Progenitor cell of endocrine pancreas (in vitro differentiated cells): ENCODE results near the gene CPLANE2. TPM values are rescaled to one million over a fixed set of nuclear protein-coding genes. Genes with fewer than 3 reads are reported as not detected.

Experiments
- DNase-seq: peaks from one replicate; pipeline ENCODE4 v3.0.0; 2021; ENCODE audit warnings: low spot score; ENCODE audit not compliant: unreplicated experiment
- H3K27ac Mint-ChIP-seq: 2 replicates; pipeline ENCODE4 v1.8.0; 2021; ENCODE audit warnings: mild to moderate bottlenecking, moderate library complexity, mixed read lengths
- H3K27me3 Mint-ChIP-seq: 2 replicates; pipeline ENCODE4 v1.8.0; 2021; ENCODE audit warnings: mixed read lengths
- H3K36me3 Mint-ChIP-seq: 2 replicates; pipeline ENCODE4 v1.8.0; 2022; ENCODE audit warnings: mixed read lengths; ENCODE audit not compliant: insufficient read depth
- H3K4me1 Mint-ChIP-seq: 2 replicates; pipeline ENCODE4 v1.8.0; 2021; ENCODE audit warnings: low read depth, mixed read lengths
- H3K4me3 Mint-ChIP-seq: 2 replicates; pipeline ENCODE4 v1.8.0; 2021; ENCODE audit warnings: low read depth, mild to moderate bottlenecking, moderate library complexity, mixed read lengths
- H3K9me3 Mint-ChIP-seq: 2 replicates; pipeline ENCODE4 v1.8.0; 2021; ENCODE audit warnings: low read depth, mixed read lengths
- CTCF ChIP-seq: fragments of 200-600 bp; sonication (generic); IDR thresholded peaks from one replicate; pipeline ENCODE4 v1.5.0; 2021; ENCODE audit warnings: antibody characterized with exemption, mild to moderate bottlenecking; ENCODE audit not compliant: unreplicated experiment
- long read RNA-seq: library from polyadenylated mRNA; unstranded; transcript quantifications from one replicate; pipeline ENCODE4 v2.0.0, GENCODE V29; 2020
- total RNA-seq: library from RNA; stranded (reverse); gene quantifications from 2 replicates; pipeline ENCODE4 v1.2.1, GENCODE V29; 2021

Gene CPLANE2, protein sequence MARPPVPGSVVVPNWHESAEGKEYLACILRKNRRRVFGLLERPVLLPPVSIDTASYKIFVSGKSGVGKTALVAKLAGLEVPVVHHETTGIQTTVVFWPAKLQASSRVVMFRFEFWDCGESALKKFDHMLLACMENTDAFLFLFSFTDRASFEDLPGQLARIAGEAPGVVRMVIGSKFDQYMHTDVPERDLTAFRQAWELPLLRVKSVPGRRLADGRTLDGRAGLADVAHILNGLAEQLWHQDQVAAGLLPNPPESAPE
- total RNA-seq, result 14.8 and 16.5 TPM in 2 replicates
- long read RNA-seq, partial matches to known transcripts, result 0 of 1 reads
- long read RNA-seq, other reads (novel, unspliced or antisense), result 0 of 1 reads

DNA sequence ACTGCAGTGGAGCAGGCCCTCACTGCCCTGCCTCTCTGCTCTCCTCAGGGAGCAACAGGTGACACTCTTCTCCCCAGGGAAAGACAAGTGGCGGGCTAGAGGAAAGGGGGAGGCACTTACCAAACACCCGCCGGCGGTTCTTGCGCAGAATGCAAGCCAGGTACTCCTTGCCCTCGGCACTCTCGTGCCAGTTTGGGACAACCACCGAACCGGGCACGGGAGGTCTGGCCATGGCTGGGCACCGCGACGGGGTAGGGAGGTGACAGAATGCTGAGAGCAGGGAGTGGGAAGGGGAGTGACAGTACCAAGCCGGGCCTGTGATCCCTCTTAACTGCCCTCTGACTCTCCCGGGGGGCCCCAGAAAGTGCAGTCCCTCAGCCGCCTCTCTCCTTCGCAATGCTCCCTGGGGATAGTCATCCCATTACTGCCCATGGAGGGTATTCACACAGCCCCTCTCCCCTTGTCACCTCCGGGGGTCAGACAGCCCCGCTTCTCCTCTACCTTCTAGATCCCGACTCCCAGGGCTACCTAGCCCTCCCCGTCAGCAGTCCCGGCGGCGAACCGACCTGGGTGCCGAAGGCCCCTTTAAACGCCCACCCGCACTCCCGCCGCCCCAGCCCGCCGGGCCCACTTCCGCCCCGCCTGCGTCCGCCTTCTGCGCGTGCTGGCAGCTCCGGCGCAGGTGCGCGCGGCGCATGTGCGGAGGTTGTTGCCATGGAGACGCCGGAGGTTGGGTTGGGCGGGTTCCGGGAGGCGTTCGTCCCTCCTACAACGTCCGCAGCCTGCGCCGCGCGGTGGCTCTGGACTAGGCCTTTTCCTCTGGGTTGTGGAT, at the start of gene CPLANE2:
Gene CPLANE2 (minus strand): TSS at position 673 of the 832 bp plus-strand sequence. CDS start 441 bp downstream, at position 232.
- no peaks in the 10 kb centered on the region for H3K9me3 Mint-ChIP-seq
- H3K4me3 Mint-ChIP-seq, result peak within 1 kb of the TSS; percentile 85
- H3K36me3 Mint-ChIP-seq, result no peaks in the 10 kb centered on the region
- no peak for TF ChIP-seq CTCF
- peaks cover 20% of the 10 kb centered on the region for H3K4me1 Mint-ChIP-seq
- H3K27ac Mint-ChIP-seq, result peak within 1 kb of the TSS; percentile 95
- peak; percentile 89 for DNase-seq
- no peaks in the 10 kb centered on the region for H3K27me3 Mint-ChIP-seq

DNA sequence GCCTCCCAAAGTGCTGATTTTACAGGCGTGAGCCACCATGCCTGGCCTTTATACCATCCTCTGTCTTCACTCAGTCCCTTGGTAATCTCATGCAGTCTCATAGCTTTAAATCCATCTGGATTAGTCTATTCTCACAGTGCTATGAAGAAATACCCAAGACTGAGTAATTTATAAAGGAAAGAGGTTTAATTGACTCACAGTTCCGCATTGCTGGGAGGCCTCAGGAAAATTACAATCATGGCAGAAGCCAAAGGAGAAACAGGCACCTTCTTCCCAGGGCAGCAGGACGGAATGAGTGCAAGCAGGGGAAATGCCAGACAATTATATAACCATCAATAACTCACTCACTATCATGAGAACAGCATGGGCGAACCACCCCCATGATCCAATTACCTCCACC, 49.1 kb upstream of the CPLANE2 start:
- Mint-ChIP-seq H3K36me3 (peaks cover 13% of the 10 kb centered on the region), H3K4me3 (no peak overlapping the region), H3K4me1 (peaks cover 7% of the 10 kb centered on the region), H3K9me3 (no peaks in the 10 kb centered on the region), H3K27me3 (no peaks in the 10 kb centered on the region), H3K27ac (no peak overlapping the region)
- DNase-seq, result no peak
- TF ChIP-seq CTCF, result no peak

DNA sequence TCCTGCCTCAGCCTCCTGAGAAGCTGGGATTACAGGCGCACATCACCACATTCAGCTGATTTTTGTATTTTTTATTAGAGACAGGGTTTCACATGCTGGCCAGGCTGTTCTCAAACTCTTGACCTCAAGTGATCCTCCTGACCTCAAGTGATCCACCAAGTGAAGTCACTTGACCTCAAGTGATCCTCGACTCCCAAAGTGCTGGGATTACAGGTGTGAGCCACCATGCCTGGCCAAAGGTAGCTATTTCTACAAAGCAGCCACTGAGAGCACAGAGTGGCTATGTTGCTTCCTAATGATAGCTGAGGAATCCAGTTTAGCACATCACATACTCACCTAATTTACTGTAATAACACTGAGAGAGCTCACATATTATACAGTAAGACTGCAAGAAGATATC, 44.8 kb upstream of the CPLANE2 start:
- no peak for DNase-seq
- H3K27ac Mint-ChIP-seq, result no peak overlapping the region
- peaks cover 7% of the 10 kb centered on the region for H3K4me1 Mint-ChIP-seq
- no peak overlapping the region for H3K4me3 Mint-ChIP-seq
- no peaks in the 10 kb centered on the region for H3K9me3 Mint-ChIP-seq
- peaks cover 5% of the 10 kb centered on the region for H3K36me3 Mint-ChIP-seq
- H3K27me3 Mint-ChIP-seq, result no peaks in the 10 kb centered on the region
- TF ChIP-seq CTCF, result no peak

DNA sequence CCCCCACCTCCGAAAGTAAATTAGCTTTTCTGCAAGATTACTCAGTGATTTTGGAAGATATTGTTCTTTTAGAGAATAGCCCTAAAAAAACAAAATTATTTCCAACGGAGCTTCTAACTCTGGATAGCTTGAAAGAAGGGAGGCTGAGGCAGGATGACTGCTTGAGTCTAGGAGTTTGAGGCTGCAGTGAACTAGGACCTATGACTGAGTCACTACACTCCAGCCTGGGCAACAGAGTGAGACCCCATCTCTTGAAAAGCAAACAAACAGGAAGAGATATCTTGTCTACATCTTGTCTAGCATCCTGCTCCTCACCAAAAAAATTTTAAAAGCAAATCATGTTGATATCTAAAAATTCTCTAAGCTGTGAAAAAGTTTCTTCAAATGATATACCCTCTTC, 42.2 kb upstream of the CPLANE2 start:
- H3K36me3 Mint-ChIP-seq, result peaks cover 9% of the 10 kb centered on the region
- DNase-seq, result no peak
- peaks cover 5% of the 10 kb centered on the region for H3K4me1 Mint-ChIP-seq
- H3K9me3 Mint-ChIP-seq, result no peaks in the 10 kb centered on the region
- no peak overlapping the region for H3K4me3 Mint-ChIP-seq
- no peak for TF ChIP-seq CTCF
- H3K27ac Mint-ChIP-seq, result peak overlapping the region; percentile 29
- no peaks in the 10 kb centered on the region for H3K27me3 Mint-ChIP-seq

GRCh38 chr1:16276302-16277030, 39.5 kb upstream of the CPLANE2 start:
- TF ChIP-seq CTCF, result no peak
- Mint-ChIP-seq H3K27ac (no peak overlapping the region), H3K4me3 (no peak overlapping the region), H3K27me3 (no peaks in the 10 kb centered on the region), H3K9me3 (no peaks in the 10 kb centered on the region), H3K4me1 (no peaks in the 10 kb centered on the region), H3K36me3 (peaks cover 9% of the 10 kb centered on the region)
- DNase-seq, result no peak
